Activated CD4-positive, alpha-beta T cell treated with anti-CD3 and anti-CD28 coated beads, Interleukin-2, amount 50 U/mL, for 48 hours (primary cell): ENCODE results near the gene SYT6.

Experiments
- DNase-seq, 2 experiments: peaks; one replicate each; pipeline ENCODE4 v3.0.0-alpha.2; 2020

Gene SYT6

GRCh38 chr1:114154146-114154962 lies 685 bp upstream of the SYT6 start:
- peak in 1 of 2 experiments; percentile 10 for DNase-seq

GRCh38 chr1:114152508-114153260 lies 985 bp downstream of the SYT6 start:
- DNase-seq = peak in 1 of 2 experiments; percentile 16

GRCh38 chr1:114152089-114152507 lies 1.6 kb downstream of the SYT6 start:
- no peak for DNase-seq

GRCh38 chr1:114150016-114150415 lies 3.7 kb downstream of the SYT6 start:
- no peak for DNase-seq

- no peak for DNase-seq
Measured at GRCh38 chr1:114149211-114149610, 4.5 kb downstream of the SYT6 start.

GRCh38 chr1:114145504-114146151 lies 8.0 kb downstream of the SYT6 start:
- DNase-seq = no peak

GRCh38 chr1:114144016-114144415 lies 9.7 kb downstream of the SYT6 start:
- DNase-seq = no peak

- no peak for DNase-seq
Measured at GRCh38 chr1:114139540-114139939, 14.1 kb downstream of the SYT6 start.

GRCh38 chr1:114137497-114137896 lies 16.2 kb downstream of the SYT6 start:
- no peak for DNase-seq

- no peak for DNase-seq
Measured at GRCh38 chr1:114135786-114136185, 17.9 kb downstream of the SYT6 start.

- no peak for DNase-seq
Measured at GRCh38 chr1:114134518-114134917, 19.2 kb downstream of the SYT6 start.

- no peak for DNase-seq
Measured at GRCh38 chr1:114133129-114133528, 20.5 kb downstream of the SYT6 start.

- no peak for DNase-seq
Measured at GRCh38 chr1:114131526-114132220, 22.0 kb downstream of the SYT6 start.

- no peak for DNase-seq
Measured at GRCh38 chr1:114130846-114131525, 22.7 kb downstream of the SYT6 start.

GRCh38 chr1:114130213-114130612 lies 23.5 kb downstream of the SYT6 start:
- no peak for DNase-seq

- DNase-seq = no peak
Measured at GRCh38 chr1:114128293-114128692, 25.4 kb downstream of the SYT6 start.

GRCh38 chr1:114126261-114127095 lies 27.2 kb downstream of the SYT6 start:
- no peak for DNase-seq

GRCh38 chr1:114124644-114125043 lies 29.0 kb downstream of the SYT6 start:
- no peak for DNase-seq

- DNase-seq = no peak
Measured at GRCh38 chr1:114122941-114123618, 30.6 kb downstream of the SYT6 start.

- no peak for DNase-seq
Measured at GRCh38 chr1:114118351-114118990, 35.2 kb downstream of the SYT6 start.
